HG03565 (cell line): Measurements from ENCODE around the gene HSPG2.

Experiments used
- ATAC-seq: cut with Tn5 transposase; IDR thresholded peaks from one replicate; pipeline ENCODE4 v1.9.1; 2021; ENCODE audit warnings: mild to moderate bottlenecking, moderate library complexity; ENCODE audit not compliant: unreplicated experiment

Gene HSPG2

DNA sequence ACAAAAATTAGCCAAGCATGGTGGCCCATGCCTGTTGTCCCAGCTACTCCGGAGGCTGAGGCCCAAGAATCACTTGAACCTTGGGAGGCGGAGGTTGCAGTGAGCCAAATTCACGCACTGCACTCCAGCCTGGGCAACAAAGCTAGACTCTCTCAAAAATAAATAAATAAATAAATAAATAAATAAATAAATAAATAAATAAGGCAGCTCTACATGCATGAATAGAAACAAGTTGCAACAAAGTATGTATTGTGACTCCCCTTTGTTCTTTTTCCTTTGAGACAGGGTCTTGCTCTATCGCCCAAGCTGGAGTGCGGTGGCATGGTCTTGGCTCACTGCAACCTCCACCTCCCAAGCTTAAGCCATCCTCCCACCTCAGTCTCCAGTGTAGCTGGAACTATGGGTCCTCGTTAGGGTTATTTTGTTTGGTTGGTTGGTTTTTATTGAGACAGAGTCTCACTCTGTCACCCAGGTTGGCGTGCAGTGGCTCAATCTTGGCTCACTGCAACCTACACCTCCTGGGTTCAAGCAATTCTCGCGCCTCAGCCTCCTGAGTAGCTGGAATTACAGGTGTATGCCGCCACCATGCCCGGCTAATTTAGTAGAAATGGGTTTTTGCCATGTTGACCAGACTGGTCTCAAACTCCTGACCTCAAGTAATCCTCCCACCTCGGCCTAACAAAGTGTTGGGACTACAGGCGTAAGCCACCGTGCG lies 162.1 kb downstream of the HSPG2 start:
- no peak for ATAC-seq

DNA sequence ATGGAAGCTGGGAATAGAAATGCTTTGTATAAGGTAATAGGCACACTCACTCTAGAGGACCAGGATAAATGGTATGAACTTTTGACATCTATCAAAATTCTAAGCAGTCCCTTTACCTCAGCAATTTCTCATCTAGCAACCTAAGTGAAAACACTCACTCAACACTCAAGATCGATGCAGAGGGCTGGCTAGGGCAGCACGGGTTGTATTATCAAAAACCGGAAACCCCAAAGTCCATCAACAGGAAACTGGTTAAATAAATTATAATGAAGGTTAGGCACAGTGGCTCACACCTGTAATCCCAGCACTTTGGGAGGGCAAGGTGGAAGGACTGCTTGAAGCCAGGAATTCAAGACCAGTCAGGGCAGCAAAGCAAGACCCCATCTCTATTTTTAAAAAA lies 163.5 kb downstream of the HSPG2 start:
- ATAC-seq, result no peak
